K562 (cell line): ENCODE results near the gene NLRX1.

ENCODE experiments used
- CBX8 ChIP-seq: fragments of 200-600 bp; sonication (generic); IDR thresholded peaks from 2 replicates; pipeline ENCODE4 v1.6.1; 2012; ENCODE audit warnings: borderline replicate concordance, mixed run types, low read depth, mild to moderate bottlenecking, moderate library complexity, mixed read lengths, low read length, control low read depth, inconsistent platforms; ENCODE audit not compliant: poor library complexity, severe bottlenecking; ENCODE audit errors: extremely low read depth
- CC2D1A ChIP-seq: fragments of 450-650 bp; IDR thresholded peaks from 2 replicates; pipeline ENCODE4 v1.6.1; 2017; ENCODE audit warnings: mild to moderate bottlenecking
- KLF16 ChIP-seq: IDR thresholded peaks from 2 replicates; pipeline ENCODE4 v1.6.1; 2016; ENCODE audit warnings: antibody characterized with exemption
- NFIC ChIP-seq: fragments of 450-650 bp; IDR thresholded peaks from 2 replicates; pipeline ENCODE4 v1.6.1; 2017; ENCODE audit warnings: mild to moderate bottlenecking, inconsistent platforms
- POLR2A ChIP-seq: fragments of 450-650 bp; conservative IDR thresholded peaks from 2 replicates; pipeline ENCODE4 v1.6.1; 2016
- POLR3A ChIP-seq: IDR thresholded peaks from 2 replicates; pipeline ENCODE4 v1.6.1; 2011; ENCODE audit warnings: borderline replicate concordance, mild to moderate bottlenecking, moderate library complexity; ENCODE audit not compliant: insufficient read length, insufficient read depth; ENCODE audit errors: extremely low read depth
- TRIM28 ChIP-seq: fragments of 450-650 bp; IDR thresholded peaks from 2 replicates; pipeline ENCODE4 v1.6.1; 2017
- ZNF24 ChIP-seq: fragments of 450-650 bp; IDR thresholded peaks from 2 replicates; pipeline ENCODE4 v1.6.1; 2016
- ZNF561 ChIP-seq: fragments of 450-650 bp; formaldehyde crosslinking; conservative IDR thresholded peaks from 2 replicates; pipeline ENCODE4 v1.4.0; 2020; ENCODE audit warnings: mild to moderate bottlenecking, moderate library complexity
- TF ChIP-seq, protein P1 (sequence below), 3 experiments: IDR thresholded peaks in 2 of 3; conservative IDR thresholded peaks in 1 of 3; 2 replicates each; pipeline ENCODE4 v1.5.1; 2011 to 2012; ENCODE audit warnings: low read length in 3 of 3, mild to moderate bottlenecking in 3 of 3, control low read depth in 2 of 3, improper control_type of control experiment in 1 of 3, inconsistent platforms in 1 of 3, low read depth in 1 of 3, mixed read lengths in 1 of 3, moderate library complexity in 1 of 3; ENCODE audit not compliant: insufficient read depth in 2 of 3

GRCh38 chr11:119190531-119190930 is 22.0 kb downstream of the NLRX1 start:
- TF ChIP-seq POLR2A (no peak), POLR3A (no peak), ZNF24 (no peak), ZNF561 (CRISPR knock-in tag) (no peak), CC2D1A (no peak), NFIC (no peak), CBX8 (no peak), TRIM28 (no peak), KLF16 (no peak)
- TF ChIP-seq, protein P1, sequence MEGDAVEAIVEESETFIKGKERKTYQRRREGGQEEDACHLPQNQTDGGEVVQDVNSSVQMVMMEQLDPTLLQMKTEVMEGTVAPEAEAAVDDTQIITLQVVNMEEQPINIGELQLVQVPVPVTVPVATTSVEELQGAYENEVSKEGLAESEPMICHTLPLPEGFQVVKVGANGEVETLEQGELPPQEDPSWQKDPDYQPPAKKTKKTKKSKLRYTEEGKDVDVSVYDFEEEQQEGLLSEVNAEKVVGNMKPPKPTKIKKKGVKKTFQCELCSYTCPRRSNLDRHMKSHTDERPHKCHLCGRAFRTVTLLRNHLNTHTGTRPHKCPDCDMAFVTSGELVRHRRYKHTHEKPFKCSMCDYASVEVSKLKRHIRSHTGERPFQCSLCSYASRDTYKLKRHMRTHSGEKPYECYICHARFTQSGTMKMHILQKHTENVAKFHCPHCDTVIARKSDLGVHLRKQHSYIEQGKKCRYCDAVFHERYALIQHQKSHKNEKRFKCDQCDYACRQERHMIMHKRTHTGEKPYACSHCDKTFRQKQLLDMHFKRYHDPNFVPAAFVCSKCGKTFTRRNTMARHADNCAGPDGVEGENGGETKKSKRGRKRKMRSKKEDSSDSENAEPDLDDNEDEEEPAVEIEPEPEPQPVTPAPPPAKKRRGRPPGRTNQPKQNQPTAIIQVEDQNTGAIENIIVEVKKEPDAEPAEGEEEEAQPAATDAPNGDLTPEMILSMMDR (IDR thresholded peaks at IDR 0.05 in 2 of 3, conservative IDR thresholded peaks at IDR 0.05 in 1 of 3; ENCODE audit: insufficient read depth in 2 of 3, low read depth in 1 of 3, low read length in 3 of 3) = no peak
